GM12891 (cell line): Measurements from ENCODE around the gene NOVA1.

ENCODE experiments used
- PAX5 ChIP-seq: IDR thresholded peaks from 2 replicates; pipeline ENCODE4 v1.6.1; 2011; ENCODE audit warnings: low read length, moderate library complexity, mild to moderate bottlenecking; ENCODE audit not compliant: insufficient read depth, severe bottlenecking
- POLR2A ChIP-seq: IDR thresholded peaks from 2 replicates; pipeline ENCODE4 v1.6.1; 2011; ENCODE audit warnings: low read depth, low read length, control low read depth
- POLR2AphosphoS5 ChIP-seq: IDR thresholded peaks from 2 replicates; pipeline ENCODE4 v1.6.1; 2011; ENCODE audit warnings: low read depth, low read length, control low read depth
- POU2F2 ChIP-seq: IDR thresholded peaks from 2 replicates; pipeline ENCODE4 v1.6.1; 2011; ENCODE audit warnings: low read depth, mild to moderate bottlenecking, control low read depth, low read length, moderate library complexity
- SPI1 ChIP-seq: IDR thresholded peaks from 2 replicates; pipeline ENCODE4 v1.6.1; 2011; ENCODE audit warnings: low read depth, low read length, control low read depth
- TAF1 ChIP-seq: IDR thresholded peaks from 2 replicates; pipeline ENCODE4 v1.6.1; 2011; ENCODE audit warnings: low read depth, low read length, control low read depth

DNA sequence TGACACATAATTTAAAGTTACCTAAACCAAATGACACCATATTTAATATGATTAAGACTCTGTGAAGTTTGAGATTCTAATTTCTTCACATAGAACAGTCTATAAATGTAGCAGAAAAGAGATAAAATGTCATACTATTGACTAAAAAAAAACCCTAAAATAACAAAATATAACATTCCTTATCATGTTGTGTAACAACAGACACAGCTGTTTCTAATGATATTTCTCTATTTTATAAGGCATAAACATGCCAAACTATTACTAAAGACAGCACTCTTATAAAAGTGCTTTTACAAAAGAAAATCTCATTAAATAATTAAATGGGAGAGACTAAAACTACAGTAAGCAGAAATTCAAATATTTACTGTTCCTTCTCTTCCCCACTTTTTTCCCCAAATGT, 49.4 kb downstream of the NOVA1 start:
- TF ChIP-seq SPI1 (no peak), POLR2AphosphoS5 (no peak), TAF1 (no peak), POLR2A (no peak), POU2F2 (no peak), PAX5 (no peak)
